ELF-1 (cell line): ENCODE data around the gene SLC51B.
"Not testable (repeated sequence)": the region's sequence is repeated elsewhere in the genome, so short reads cannot be mapped to it uniquely, and the experiment has no call there.

Source experiments
- DNase-seq: peaks from one replicate; pipeline ENCODE4 v3.0.0-alpha.2; 2016; ENCODE audit warnings: low read depth, low spot score

Gene SLC51B

GRCh38 chr15:65041787-65042186 is 3.4 kb upstream of the SLC51B start:
- no peak for DNase-seq

DNA sequence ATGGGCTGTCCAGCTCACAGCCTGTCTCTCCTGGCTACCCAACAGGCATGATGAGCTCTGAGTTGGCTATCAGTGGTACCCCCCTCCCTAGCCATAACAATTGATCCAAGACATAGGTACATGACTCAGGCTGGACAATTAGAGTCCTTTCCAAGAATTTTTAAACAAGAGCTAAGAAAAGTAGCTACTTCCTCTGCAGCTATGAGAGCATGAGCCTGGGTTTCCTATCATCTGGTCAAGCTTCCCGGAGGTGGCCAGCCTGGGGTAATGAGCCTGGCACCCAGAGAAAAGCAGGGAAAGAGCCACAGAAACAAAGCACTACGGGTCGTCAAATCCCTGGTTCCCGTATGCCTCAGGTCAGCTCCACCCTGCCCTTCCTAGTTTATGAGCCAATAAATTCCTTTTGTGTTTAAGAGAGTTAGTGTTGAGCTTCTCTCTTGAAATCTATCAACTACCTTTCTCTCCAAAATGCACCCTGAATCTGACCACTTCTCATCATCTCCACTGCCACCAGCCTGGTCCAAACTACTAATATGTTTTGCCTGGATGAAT is 2.3 kb upstream of the SLC51B start:
- no peak for DNase-seq

GRCh38 chr15:65044218-65044617 is 969 bp upstream of the SLC51B start:
- DNase-seq: not testable (repeated sequence)

GRCh38 chr15:65048241-65048640 is 3.1 kb downstream of the SLC51B start:
- no peak for DNase-seq

DNA sequence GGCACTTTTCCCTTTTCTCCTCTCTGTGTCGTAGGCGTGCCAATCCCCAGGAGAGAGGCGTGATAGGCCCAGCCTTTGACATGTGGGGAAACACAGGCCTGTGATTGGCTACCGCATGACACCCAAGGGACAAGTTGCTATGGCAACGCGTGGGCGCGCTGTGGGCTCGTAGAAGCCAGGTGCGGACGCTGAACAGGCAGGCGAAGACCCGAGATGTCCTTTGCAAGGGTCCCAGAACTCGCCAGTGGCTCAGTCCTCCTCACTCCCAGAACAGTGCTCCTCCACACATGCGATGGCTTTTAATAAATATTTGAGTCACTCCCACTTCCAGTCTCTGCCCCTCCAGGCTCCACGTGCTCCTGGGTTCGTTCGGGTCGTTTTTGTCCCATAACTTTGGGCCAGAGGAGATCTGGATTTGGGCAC is 4.2 kb downstream of the SLC51B start:
- DNase-seq: peak; percentile 95

DNA sequence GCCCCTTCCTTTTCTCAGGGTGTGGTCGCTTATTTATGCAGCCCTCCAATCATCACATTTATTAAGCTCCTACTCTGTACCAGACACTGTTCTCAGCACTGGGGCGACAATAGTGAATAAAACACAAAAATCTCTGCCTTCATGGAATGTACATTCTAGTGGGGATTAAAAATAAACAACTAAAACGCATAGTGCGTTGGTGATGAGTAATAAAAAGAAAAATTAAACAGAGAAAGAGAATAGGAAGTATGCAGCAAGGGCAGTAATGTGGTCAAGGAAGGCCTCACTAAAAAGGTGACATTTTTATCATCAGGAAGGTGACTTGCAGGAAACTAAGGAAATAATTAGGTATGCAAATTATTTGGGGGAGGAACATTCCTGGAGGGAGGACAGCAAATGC is 5.1 kb downstream of the SLC51B start:
- DNase-seq: no peak

- no peak for DNase-seq
Observed at GRCh38 chr15:65051266-65051665, 6.1 kb downstream of the SLC51B start.

DNA sequence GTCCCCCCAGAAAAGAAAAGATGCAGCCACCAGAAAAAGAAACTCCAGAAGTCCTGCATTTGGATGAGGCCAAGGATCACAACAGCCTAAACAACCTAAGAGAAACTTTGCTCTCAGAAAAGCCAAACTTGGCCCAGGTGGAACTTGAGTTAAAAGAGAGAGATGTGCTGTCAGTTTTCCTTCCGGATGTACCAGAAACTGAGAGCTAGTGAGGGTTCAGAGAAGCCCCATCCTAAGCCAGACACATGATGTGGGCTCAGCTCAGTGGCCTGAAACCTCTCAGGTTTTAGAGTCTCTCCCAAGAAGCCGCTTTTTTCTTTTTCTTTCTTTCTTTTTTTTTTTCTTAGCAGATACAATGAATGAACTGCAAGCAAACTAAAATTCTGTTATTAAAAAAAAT is 7.8 kb downstream of the SLC51B start:
- DNase-seq: no peak

DNA sequence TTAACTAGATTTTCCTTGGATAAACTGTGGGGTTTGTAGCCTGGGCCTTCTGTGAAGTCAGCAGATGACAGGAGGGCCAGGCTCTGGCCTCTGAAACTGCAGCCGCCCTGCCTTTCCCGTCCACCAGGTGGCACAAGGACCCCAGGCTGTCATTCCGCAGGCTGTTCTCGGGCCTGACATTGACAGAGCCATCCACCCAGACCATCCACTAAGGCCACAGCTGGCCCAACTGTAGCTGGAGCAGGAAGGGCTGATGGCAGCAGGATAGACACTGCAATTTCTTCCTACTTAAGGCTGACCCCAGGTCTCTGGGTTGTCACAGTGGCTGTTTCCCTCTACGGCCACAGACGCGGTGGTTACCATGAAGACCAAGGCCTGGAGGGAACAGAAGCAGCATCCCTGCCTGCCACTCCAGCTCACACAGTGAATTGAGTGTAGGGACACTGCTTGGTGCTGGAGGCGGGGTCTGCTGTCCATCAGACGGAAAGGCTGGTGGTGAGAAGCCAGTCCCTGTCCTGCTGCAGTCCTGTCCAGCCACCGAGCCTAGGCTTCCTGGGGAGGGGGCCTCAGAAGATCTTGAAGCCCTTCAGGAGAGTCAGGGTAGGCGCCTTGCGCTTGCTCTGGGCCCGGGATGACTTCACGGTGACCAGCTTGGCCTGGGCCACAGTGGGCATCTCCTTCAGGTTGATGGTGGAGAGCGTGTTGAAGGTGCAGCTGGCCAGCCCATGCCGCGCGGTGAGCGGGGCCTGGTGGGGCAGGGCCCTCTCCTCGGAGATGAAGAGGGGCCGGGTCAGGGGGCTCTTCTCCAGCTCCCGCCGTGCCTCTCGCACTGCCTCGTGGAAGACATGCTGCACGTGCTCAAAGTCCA is 9.4 kb downstream of the SLC51B start:
- DNase-seq: peak; percentile 90

GRCh38 chr15:65055201-65055870 is 10.1 kb downstream of the SLC51B start:
- no peak for DNase-seq

DNA sequence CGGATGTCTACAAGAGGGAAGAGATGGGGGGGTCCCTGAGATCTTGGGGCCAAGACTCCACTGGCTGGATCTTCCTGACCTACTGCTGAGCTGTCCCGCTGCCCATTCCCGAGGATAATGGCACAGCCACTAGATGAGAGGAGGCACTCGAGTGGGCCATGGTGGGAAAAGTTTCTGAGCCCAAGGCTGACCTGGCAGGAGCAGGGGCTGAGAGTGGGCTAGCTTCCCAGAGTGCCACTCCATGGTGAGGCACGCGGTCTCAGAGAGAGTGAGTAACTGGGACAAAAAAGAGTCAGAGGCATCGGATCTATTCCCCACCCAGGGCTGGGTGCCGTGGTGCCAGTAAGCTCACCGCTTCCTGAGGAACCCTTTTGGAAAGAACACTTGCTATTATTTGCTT is 10.9 kb downstream of the SLC51B start:
- no peak for DNase-seq

- peak; percentile 39 for DNase-seq
Observed at GRCh38 chr15:65056868-65057548, 11.8 kb downstream of the SLC51B start.

- no peak for DNase-seq
Observed at GRCh38 chr15:65057549-65057940, 12.4 kb downstream of the SLC51B start.

GRCh38 chr15:65058394-65059368 is 13.5 kb downstream of the SLC51B start:
- DNase-seq: no peak

DNA sequence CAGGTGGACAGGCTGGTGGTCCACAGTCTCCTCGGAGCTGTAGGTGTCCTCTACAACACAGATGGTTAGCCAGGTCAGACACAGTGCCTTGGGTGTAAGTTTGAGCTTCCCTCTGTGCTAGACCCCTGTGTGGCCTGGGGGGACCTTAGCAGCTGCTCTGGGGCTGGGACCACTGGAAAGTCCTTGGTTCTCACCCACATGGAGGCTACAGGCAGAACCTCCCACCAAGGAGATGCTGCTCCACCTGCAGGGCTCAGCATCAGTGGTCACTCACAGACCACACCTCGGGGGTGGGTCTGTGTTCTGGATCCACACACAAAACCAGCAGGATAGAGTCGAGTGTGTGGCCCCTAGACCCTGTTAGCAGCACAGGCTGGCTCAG is 14.2 kb downstream of the SLC51B start:
- no peak for DNase-seq

DNA sequence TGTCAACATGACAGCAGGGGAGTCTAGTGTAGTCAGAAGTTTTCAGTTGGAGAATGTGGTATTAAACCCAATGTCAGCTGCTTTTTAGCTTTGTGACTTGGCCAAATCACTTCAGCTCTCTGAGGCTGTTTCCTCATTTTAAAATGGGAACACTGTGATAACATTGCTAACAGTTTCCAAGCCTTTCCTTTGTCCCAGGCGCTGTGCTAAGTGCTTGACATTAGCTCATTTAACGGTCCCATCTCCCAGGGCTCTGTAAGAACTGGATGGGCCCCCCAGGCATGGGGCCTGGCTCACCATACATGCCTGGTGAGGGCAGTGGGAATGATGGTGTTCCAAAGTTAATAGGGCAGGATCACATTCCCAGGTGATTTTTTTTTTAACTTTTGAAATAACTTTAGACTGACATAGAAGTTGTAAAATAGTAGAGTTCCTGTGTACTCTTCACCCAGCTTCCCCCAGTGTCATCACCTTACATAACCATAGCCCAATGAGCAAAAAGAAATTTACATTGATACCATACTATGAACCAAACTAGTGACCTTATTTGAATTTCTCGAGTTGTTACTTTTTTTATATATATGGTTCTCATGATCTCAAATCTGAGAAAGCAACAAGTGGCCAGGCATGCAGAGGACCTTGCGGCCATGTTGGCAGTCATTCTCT is 14.9 kb downstream of the SLC51B start:
- DNase-seq: no peak

DNA sequence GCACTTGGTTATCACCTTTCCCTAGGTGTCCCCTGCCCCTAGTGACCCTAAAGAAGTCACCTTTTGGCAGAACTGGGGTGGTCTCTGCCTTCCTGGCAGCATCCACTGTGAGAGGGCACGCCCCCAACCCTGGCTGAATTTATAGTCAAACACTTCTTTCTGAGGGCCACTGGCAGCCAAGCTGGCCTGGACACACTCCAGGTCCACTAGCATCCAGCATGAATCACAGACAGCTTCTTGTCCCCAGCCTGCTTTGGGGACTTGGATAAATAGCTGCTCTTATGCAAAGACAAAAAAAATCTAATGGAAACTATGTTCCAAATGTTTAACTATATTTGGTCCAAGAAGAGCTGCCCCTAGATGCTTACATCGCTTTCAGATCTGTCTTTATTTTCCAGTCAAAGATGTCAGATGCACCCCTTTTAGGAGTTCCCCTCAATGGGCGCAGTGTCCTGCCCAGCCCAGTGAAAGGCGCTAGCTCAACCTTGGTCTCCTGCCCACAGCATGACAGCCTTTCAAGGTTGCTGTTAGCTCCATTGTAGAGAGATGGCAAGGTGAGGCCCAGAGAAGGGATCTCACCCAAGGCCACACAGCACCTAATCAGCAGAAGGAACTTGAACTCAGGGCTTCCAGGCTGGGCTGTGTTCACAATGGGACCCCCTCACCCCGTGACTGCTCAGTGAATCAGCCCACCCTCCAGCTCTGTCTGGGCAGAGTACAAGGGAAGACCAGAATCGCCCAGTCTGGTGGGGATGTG is 15.6 kb downstream of the SLC51B start:
- DNase-seq: no peak

- no peak for DNase-seq
Observed at GRCh38 chr15:65062061-65062460, 16.9 kb downstream of the SLC51B start.

DNA sequence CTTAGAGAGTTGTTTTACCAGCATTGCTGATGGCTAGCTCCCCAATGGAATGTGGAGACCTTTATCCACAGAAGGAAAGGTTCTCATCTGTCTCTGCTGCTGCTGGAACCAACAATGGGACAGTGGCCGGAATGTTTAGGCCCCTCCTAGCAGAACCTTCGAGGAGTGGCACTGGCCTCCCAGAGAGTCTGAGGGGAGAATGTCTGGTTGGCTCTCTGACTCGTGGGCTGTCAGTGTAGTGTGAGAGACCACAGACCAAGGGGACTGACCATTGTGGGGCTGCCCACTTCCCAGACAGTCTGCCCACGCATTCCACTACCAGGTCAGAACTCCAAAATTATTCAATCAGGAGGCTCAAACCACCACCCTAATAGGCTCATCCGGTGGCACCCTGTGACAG is 17.5 kb downstream of the SLC51B start:
- peak; percentile 35 for DNase-seq
